ENCODE data around the gene KMT2C. TPM values are rescaled to one million over a fixed set of nuclear protein-coding genes. Genes with fewer than 3 reads are reported as not detected.

KMT2C gene
- polyA plus RNA-seq, 1 donor from 2014 or later, result 29.8 TPM

DNA sequence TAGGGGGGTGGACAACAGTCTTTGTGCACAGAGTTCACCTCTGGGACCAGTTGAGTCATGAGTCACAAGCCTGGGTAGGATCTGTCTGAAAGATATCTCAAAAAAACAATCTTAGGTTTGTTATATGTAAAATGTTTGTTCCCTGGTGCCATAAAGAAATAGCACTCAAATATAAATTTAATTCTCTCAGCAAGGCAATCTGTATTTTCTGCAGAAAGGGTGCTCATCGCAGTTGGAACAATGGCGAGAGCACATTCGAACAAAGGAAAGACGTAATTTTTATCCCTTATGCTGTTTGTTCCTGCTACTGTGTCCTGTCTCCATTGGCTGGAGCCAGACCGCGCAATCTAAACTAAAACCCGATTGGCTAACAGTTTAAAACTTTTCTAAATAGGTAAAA, 346.6 kb downstream of the KMT2C start:
- no peak overlapping the region for H3K4me3 ChIP-seq (ENCODE audit: low read length)
- no peaks in the 10 kb centered on the region for H3K9me2 ChIP-seq (ENCODE audit: insufficient read depth, low read length)

DNA sequence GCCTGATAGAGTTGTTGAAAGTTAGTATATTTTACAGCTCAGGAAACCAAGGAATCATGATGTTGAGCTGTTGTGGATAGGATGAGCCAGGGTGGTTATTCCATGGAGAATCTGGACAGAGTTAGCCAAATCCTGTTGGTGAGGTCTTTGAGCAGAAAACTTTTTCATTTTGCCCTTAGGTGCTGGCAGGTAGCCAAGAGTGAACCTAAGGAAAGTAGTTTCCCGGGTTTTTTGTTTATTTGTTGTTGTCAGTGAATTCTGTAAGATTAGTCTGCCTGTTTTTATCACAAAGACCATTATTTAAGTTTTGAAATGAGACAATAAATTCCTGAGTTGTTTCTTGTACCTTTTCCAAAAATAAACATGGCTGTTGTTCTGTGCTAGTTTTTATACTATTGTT, 349.3 kb downstream of the KMT2C start:
- no peaks in the 10 kb centered on the region for H3K79me2 ChIP-seq (replicated peaks; ENCODE audit: insufficient read depth, low read length)
- no peak overlapping the region for H3K4me3 ChIP-seq (ENCODE audit: low read length)
- no peaks in the 10 kb centered on the region for H3K9me3 ChIP-seq (ENCODE audit: low read length)
- no peaks in the 10 kb centered on the region for H4K20me1 ChIP-seq (ENCODE audit: insufficient read depth)
- no peak overlapping the region for H3K9ac ChIP-seq (ENCODE audit: low read length)
- no peak overlapping the region for H3K27ac ChIP-seq (ENCODE audit: low read length)
- no peaks in the 10 kb centered on the region for H3K36me3 ChIP-seq (ENCODE audit: insufficient read depth, low read length)
- H3K4me2 ChIP-seq (ENCODE audit: low read length), result no peak overlapping the region
- H3F3A ChIP-seq (ENCODE audit: insufficient read depth, low read length, poor library complexity, severe bottlenecking), result no peaks in the 10 kb centered on the region
- TF ChIP-seq EZH2 (IDR thresholded peaks at IDR 0.05; ENCODE audit: borderline replicate concordance, insufficient read depth, low read length, poor library complexity, severe bottlenecking) (no peak), MXI1 (conservative IDR thresholded peaks at IDR 0.05; ENCODE audit: poor library complexity, severe bottlenecking) (no peak), EP300 (conservative IDR thresholded peaks at IDR 0.05; ENCODE audit: poor library complexity, severe bottlenecking) (no peak), RAD21 (conservative IDR thresholded peaks at IDR 0.05) (no peak), SMC3 (conservative IDR thresholded peaks at IDR 0.05; ENCODE audit: poor library complexity) (no peak), CTCF (IDR thresholded peaks at IDR 0.05; ENCODE audit: poor library complexity, severe bottlenecking) (no peak), TAF1 (IDR thresholded peaks at IDR 0.05; ENCODE audit: low read depth) (no peak), POLR2AphosphoS5 (IDR thresholded peaks at IDR 0.05) (no peak)
- TF ChIP-seq, protein P1, sequence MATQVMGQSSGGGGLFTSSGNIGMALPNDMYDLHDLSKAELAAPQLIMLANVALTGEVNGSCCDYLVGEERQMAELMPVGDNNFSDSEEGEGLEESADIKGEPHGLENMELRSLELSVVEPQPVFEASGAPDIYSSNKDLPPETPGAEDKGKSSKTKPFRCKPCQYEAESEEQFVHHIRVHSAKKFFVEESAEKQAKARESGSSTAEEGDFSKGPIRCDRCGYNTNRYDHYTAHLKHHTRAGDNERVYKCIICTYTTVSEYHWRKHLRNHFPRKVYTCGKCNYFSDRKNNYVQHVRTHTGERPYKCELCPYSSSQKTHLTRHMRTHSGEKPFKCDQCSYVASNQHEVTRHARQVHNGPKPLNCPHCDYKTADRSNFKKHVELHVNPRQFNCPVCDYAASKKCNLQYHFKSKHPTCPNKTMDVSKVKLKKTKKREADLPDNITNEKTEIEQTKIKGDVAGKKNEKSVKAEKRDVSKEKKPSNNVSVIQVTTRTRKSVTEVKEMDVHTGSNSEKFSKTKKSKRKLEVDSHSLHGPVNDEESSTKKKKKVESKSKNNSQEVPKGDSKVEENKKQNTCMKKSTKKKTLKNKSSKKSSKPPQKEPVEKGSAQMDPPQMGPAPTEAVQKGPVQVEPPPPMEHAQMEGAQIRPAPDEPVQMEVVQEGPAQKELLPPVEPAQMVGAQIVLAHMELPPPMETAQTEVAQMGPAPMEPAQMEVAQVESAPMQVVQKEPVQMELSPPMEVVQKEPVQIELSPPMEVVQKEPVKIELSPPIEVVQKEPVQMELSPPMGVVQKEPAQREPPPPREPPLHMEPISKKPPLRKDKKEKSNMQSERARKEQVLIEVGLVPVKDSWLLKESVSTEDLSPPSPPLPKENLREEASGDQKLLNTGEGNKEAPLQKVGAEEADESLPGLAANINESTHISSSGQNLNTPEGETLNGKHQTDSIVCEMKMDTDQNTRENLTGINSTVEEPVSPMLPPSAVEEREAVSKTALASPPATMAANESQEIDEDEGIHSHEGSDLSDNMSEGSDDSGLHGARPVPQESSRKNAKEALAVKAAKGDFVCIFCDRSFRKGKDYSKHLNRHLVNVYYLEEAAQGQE (IDR thresholded peaks at IDR 0.05; ENCODE audit: borderline replicate concordance), result no peak
- no peak overlapping the region for H2AFZ ChIP-seq (ENCODE audit: low read depth, low read length)
- no peaks in the 10 kb centered on the region for H3K9me2 ChIP-seq (ENCODE audit: insufficient read depth, low read length)
- H3K27me3 ChIP-seq (ENCODE audit: insufficient read depth, low read depth, low read length), result no peaks in the 10 kb centered on the region

More for the DNA sequence above, 346.6 kb downstream of the KMT2C start:
- H4K20me1 ChIP-seq (ENCODE audit: insufficient read depth), result no peaks in the 10 kb centered on the region
- no peaks in the 10 kb centered on the region for H3K9me3 ChIP-seq (ENCODE audit: low read length)
- H3K79me2 ChIP-seq (replicated peaks; ENCODE audit: insufficient read depth, low read length), result no peaks in the 10 kb centered on the region
- H3K27ac ChIP-seq (ENCODE audit: low read length), result no peak overlapping the region
- no peaks in the 10 kb centered on the region for H3K27me3 ChIP-seq (ENCODE audit: insufficient read depth, low read depth, low read length)
- no peaks in the 10 kb centered on the region for H3F3A ChIP-seq (ENCODE audit: insufficient read depth, low read length, poor library complexity, severe bottlenecking)
- H3K4me2 ChIP-seq (ENCODE audit: low read length), result no peak overlapping the region
- H3K36me3 ChIP-seq (ENCODE audit: insufficient read depth, low read length), result no peaks in the 10 kb centered on the region
- H2AFZ ChIP-seq (ENCODE audit: low read depth, low read length), result no peak overlapping the region
- H3K9ac ChIP-seq (ENCODE audit: low read length), result no peak overlapping the region
- TF ChIP-seq EZH2 (IDR thresholded peaks at IDR 0.05; ENCODE audit: borderline replicate concordance, insufficient read depth, low read length, poor library complexity, severe bottlenecking), result no peak
- TF ChIP-seq MXI1 (conservative IDR thresholded peaks at IDR 0.05; ENCODE audit: poor library complexity, severe bottlenecking), result no peak
- TF ChIP-seq, protein P1 (IDR thresholded peaks at IDR 0.05; ENCODE audit: borderline replicate concordance), result no peak
